NK-92 treated with Interleukin-12 subunit alpha and Interleukin-12 subunit beta, amount 100 ng/mL, for 24 hours (cell line): ENCODE results near the gene CELA2B.
A peak's percentile ranks its signal among the peaks of the same experiment; 100 is the strongest.

Experiments
- DNase-seq: peaks from one replicate; lab custom pipeline; 2025; lab: John Stamatoyannopoulos, UW

Gene CELA2B

DNA sequence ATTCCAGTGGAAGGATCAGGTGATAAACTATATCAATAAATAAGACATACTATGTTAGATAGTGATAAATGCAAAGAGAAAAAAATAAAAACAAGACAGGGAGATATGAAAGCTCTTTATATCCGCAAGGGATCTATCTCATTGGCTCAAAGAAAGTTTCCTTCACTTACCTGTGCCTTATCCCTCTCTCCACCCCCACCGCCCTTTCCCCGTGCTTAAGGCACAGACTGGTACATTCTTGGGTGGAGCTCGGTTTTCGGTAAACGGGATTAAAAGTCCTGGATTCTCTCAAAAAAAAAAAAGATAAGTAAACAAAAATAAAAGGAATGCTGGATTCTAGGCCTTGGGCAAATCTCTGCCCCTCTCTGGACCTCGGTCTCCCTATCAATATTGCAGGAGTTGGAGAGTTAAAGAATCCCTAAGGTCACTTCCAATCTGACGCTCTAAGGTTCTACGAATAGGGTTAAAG, 50.2 kb downstream of the CELA2B start:
- DNase-seq = no peak

DNA sequence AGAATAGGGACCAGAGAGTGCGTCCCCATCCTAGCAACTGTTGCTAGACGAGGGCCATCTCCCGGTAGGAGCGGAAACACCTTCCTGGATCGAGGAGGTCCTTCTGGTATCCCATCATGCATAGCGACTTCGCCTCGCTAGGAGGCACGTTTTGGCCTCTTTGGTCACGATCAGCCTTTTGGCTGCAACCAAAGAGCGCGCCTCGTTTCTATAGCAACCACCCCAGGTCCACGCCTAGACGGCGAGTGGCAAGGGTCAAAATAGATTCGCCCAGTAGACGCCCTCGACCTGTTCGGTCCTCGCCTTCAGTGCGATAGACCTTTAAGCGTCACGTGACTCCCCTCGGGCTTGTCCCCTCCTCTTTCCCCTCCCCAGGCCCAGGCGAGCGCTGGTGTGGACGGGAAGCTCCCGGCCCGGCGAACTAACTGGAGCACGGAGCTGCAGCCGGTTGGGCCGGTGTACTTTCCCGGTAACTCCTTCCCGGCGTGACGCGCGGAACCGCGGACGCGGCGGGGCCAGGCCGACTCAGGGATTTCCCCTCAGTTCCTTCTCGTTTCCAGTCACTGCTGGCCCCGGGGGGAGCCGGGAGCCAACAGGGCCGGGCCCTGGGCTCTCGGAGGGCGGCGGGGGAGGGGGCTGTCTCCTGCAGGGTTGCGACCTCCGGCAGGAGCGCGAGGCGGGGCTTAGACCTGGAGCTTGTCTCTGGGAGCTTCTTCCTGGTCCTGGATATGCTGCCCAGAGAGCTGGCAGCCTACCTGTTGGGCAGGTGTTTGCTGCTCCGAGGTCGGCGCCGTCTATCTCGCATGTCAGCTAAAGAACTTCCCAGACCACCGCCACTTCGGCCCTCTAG, 50.8 kb downstream of the CELA2B start, which contains the start of gene DNAJC16:
Gene DNAJC16, plus strand, starts transcription at position 359 of the 850 bp plus-strand sequence. CDS start 2,258 bp downstream, outside the sequence.
- peak; percentile 99 for DNase-seq

DNA sequence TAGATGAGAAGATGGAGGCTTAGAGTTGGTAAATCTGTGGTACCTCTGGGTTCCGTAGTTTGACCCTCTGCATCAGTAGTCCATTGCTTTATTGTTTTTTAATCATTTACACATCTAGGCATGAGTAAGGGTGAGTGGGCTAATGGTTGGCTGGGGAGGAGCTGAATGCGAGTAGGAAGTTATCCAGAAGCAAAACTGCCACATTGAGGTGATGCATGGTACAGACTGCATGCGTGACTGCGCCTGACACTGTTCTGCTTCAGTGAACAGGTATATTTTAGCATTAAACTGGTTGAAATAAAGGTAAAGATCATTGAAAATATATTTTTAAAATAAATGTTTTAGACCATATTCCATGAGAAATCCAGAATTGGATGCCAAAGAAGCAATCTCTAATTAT, 55.1 kb downstream of the CELA2B start:
- no peak for DNase-seq

- DNase-seq = no peak
These were observed 55.8 kb downstream of the CELA2B start for GRCh38 chr1:15531682-15532081.

DNA sequence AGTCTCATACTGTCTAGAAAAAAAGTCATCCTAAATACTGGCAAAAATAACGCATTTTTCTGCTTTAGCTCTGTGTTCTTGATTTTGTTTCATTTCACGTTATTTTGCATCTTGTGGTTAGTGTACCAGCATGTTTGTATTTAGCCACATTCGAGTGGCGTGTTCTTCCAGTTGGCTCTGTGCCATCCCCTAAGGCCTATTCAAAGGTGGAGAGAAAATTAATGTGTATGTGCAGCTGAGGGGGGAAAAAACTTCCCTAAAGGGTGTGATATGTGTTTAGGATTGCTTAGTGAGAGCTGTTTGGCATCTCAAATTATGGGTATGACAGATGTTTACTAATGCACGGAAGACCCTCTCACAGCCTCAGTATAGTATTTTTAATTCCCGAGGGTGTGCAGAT, 62.9 kb downstream of the CELA2B start:
- DNase-seq = no peak

DNA sequence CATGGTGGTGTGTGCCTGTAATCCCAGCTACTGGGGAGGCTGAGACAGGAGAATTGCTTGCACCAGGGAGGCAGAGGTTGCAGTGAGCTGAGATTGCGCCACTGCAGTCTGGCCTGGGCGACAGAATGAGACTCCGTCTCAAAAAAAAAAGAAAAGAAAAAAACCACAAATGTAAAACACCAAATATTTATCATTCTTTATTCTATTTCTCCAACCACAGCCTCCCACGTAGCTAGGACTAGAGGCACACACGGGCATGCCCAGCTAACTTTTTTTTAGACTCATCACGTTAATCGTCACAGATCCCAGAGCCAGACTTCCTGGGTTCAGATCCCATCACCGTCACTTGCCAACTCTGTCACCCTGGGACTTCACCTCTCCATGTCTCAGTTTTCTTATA, 64.3 kb downstream of the CELA2B start:
- no peak for DNase-seq
